ENCODE results near the gene WDR59. TPM values are rescaled to one million over a fixed set of nuclear protein-coding genes. Genes with fewer than 3 reads are reported as not detected.

WDR59 gene
- total and polyA plus RNA-seq, 8 donors: 23.0 to 62.3 (median 31.9) TPM

GRCh38 chr16:74888232-74888862, 96.6 kb downstream of the WDR59 start:
- ATAC-seq (no peak), FAIRE-seq (no peak), DNase-seq (no peak)
- no peak overlapping the region for H3K4me3 ChIP-seq
- TF ChIP-seq CTCF (IDR thresholded peaks at IDR 0.05): no peak
- H3K9me3 ChIP-seq: no peaks in the 10 kb centered on the region
- intact Hi-C loops (cut with DNase I): no loop called here
- H3K36me3 ChIP-seq: peaks cover 0 to 62% (median 4%) of the 10 kb centered on the region in 3 donors
- 94 to 97% methylated on average over 13 of the region's 13 CpGs for WGBS, 2 donors
- no peaks in the 10 kb centered on the region for H3K4me1 ChIP-seq
- no peaks in the 10 kb centered on the region for H3K27me3 ChIP-seq
- no peak overlapping the region for H3K27ac ChIP-seq

GRCh38 chr16:74887084-74887483, 97.8 kb downstream of the WDR59 start:
- H3K27me3 ChIP-seq: no peaks in the 10 kb centered on the region
- FAIRE-seq (no peak), ATAC-seq (no peak), DNase-seq (no peak)
- no peaks in the 10 kb centered on the region for H3K9me3 ChIP-seq
- TF ChIP-seq CTCF (IDR thresholded peaks at IDR 0.05): no peak
- peaks cover 0 to 49% (median 3%) of the 10 kb centered on the region in 3 donors for H3K36me3 ChIP-seq
- H3K4me1 ChIP-seq: no peaks in the 10 kb centered on the region
- 93% methylated on average over 2 of the region's 2 CpGs for WGBS, 2 donors
- H3K4me3 ChIP-seq: no peak overlapping the region
- H3K27ac ChIP-seq: no peak overlapping the region
- intact Hi-C loops (cut with DNase I): no loop called here

GRCh38 chr16:74877706-74878105, 107.2 kb downstream of the WDR59 start:
- H3K4me1 ChIP-seq: no peaks in the 10 kb centered on the region
- FAIRE-seq (no peak), DNase-seq (no peak), ATAC-seq (no peak)
- WGBS, 2 donors: 92 to 95% methylated on average over 7 of the region's 7 CpGs
- no peak overlapping the region for H3K4me3 ChIP-seq
- no peak for TF ChIP-seq CTCF (IDR thresholded peaks at IDR 0.05)
- no peak overlapping the region for H3K27ac ChIP-seq
- intact Hi-C loops (cut with DNase I): no loop called here
- no peaks in the 10 kb centered on the region for H3K27me3 ChIP-seq
- H3K36me3 ChIP-seq: peaks cover 0 to 15% (median 0%) of the 10 kb centered on the region in 3 donors
- H3K9me3 ChIP-seq: no peaks in the 10 kb centered on the region

- 43 to 58% methylated on average over 12 to 13 of the region's 13 CpGs for whole genome bisulfite sequencing, 2 donors
- H3K27me3 ChIP-seq: no peaks in the 10 kb centered on the region
- H3K4me3 ChIP-seq: no peak overlapping the region
- FAIRE-seq (no peak), ATAC-seq (peak; percentile 89 to 94 (median 92)), DNase-seq (peak; percentile 32 to 89 (median 74))
- peaks cover 0 to 15% (median 0%) of the 10 kb centered on the region in 3 donors for H3K36me3 ChIP-seq
- no peaks in the 10 kb centered on the region for H3K4me1 ChIP-seq
- H3K27ac ChIP-seq: no peak overlapping the region
- intact Hi-C loops (cut with DNase I): no loop called here
- no peak for TF ChIP-seq CTCF (IDR thresholded peaks at IDR 0.05)
- no peaks in the 10 kb centered on the region for H3K9me3 ChIP-seq
Observed at GRCh38 chr16:74874912-74875546, 109.9 kb downstream of the WDR59 start.

GRCh38 chr16:74874123-74874522, 110.8 kb downstream of the WDR59 start:
- Histone ChIP-seq H3K36me3 (peaks cover 0 to 15% (median 0%) of the 10 kb centered on the region in 3 donors), H3K4me3 (no peak overlapping the region), H3K9me3 (no peaks in the 10 kb centered on the region), H3K27me3 (no peaks in the 10 kb centered on the region), H3K27ac (no peak overlapping the region), H3K4me1 (no peaks in the 10 kb centered on the region)
- DNase-seq (peak in 2 of 6 donors; percentile 31 to 41), FAIRE-seq (no peak), ATAC-seq (peak in 1 of 4 donors; percentile 13)
- intact Hi-C loops (cut with DNase I): no loop called here
- no peak for TF ChIP-seq CTCF (IDR thresholded peaks at IDR 0.05)
- 86 to 92% methylated on average over 14 of the region's 14 CpGs for WGBS, 2 donors

Measured in pancreas (tissue), 10 donors.